Endothelial cell of umbilical vein (primary cell): ENCODE results near the gene PEAK3. TPM values are rescaled to one million over a fixed set of nuclear protein-coding genes. Genes with fewer than 3 reads are reported as not detected.

Experiments used
- Bru-seq: library from RNA; stranded (reverse); fragments of 400-500 nt; gene quantifications from one replicate; lab custom pipeline; 2021; lab: Mats Ljungman, UMichigan
- BruChase-seq, 2 experiments: library from RNA; stranded (reverse); fragments of 400-500 nt; gene quantifications; one replicate each; lab custom pipeline; 2021; lab: Mats Ljungman, UMichigan
- BruUV-seq: library from RNA; stranded (reverse); fragments of 400-500 nt; replicated peaks from 2 replicates; lab custom pipeline; 2021; lab: Mats Ljungman, UMichigan
- CTCF ChIA-PET: fragments of 300-600, 350-600 bp; sonication (Branson Sonifier 250); formaldehyde crosslinking; loops from one replicate; lab custom pipeline; 2021; ENCODE audit warnings: antibody characterized with exemption, inconsistent platforms; lab: Charles Lee
- POLR2A ChIA-PET: fragments of 300-600, 350-600 bp; sonication (Branson Sonifier 250); formaldehyde crosslinking; loops from one replicate; lab custom pipeline; 2021; ENCODE audit warnings: antibody characterized with exemption, inconsistent platforms; lab: Charles Lee
- DNase-seq: peaks from one replicate; pipeline ENCODE4 v3.0.0-alpha.2; 2011; ENCODE audit warnings: low read depth, low spot score
- FAIRE-seq: peaks from 2 replicates; lab custom pipeline; 2011; peaks lifted over from hg19 to GRCh38; lab: Jason Lieb, UNC
- H2AFZ ChIP-seq: 2 replicates; pipeline ENCODE4 v1.6.0; 2012; ENCODE audit warnings: low read depth, low read length, control low read depth, inconsistent platforms
- H3K27ac ChIP-seq: 2 replicates; pipeline ENCODE4 v1.5.1; 2011; ENCODE audit warnings: low read depth, mild to moderate bottlenecking, control low read depth, low read length, moderate library complexity; ENCODE audit not compliant: insufficient read depth
- H3K27me3 ChIP-seq, 2 experiments: 2 replicates each; pipeline versions ENCODE4 v1.6.0 to v1.6.1; 2011; ENCODE audit warnings: low read length in 2 of 2, mixed read lengths in 1 of 2; ENCODE audit not compliant: control insufficient read depth in 2 of 2, insufficient read depth in 2 of 2
- H3K36me3 ChIP-seq, 2 experiments: 2 replicates in 1 of 2; 3 replicates in 1 of 2; pipeline ENCODE4 v1.5.1; 2011; ENCODE audit warnings: low read length in 2 of 2, mild to moderate bottlenecking in 1 of 2, moderate library complexity in 1 of 2; ENCODE audit not compliant: control insufficient read depth in 2 of 2, insufficient read depth in 2 of 2; ENCODE audit errors: extremely low read depth in 1 of 2
- H3K4me1 ChIP-seq: 3 replicates; pipeline ENCODE4 v1.5.1; 2011; ENCODE audit warnings: mild to moderate bottlenecking, low read length; ENCODE audit not compliant: control insufficient read depth, insufficient read depth; ENCODE audit errors: extremely low read depth
- H3K4me2 ChIP-seq: 2 replicates; pipeline ENCODE4 v1.6.1; 2011; ENCODE audit warnings: low read length, control low read depth, mixed read lengths; ENCODE audit not compliant: insufficient read depth
- H3K4me3 ChIP-seq, 3 experiments: fragments of 200-600 bp in 1 of 3; sonication (generic), shearing (Covaris generic) in 1 of 3; replicated peaks in 1 of 3; 2 replicates each; pipeline ENCODE4 v1.5.1; 2011 to 2016; ENCODE audit warnings: control low read depth in 3 of 3, low read length in 3 of 3, mild to moderate bottlenecking in 2 of 3, inconsistent platforms in 1 of 3, low read depth in 1 of 3, moderate library complexity in 1 of 3; ENCODE audit not compliant: insufficient read depth in 1 of 3
- H3K79me2 ChIP-seq: 2 replicates; pipeline ENCODE4 v1.6.0; 2012; ENCODE audit warnings: low read length, inconsistent platforms; ENCODE audit not compliant: control insufficient read depth, insufficient read depth
- H3K9ac ChIP-seq: replicated peaks from 2 replicates; pipeline ENCODE3; 2011; ENCODE audit warnings: low read length, control low read depth; ENCODE audit not compliant: insufficient read depth; ENCODE audit errors: extremely low read depth
- H3K9me1 ChIP-seq: replicated peaks from 3 replicates; pipeline ENCODE4 v1.6.0; 2011; ENCODE audit warnings: mild to moderate bottlenecking, low read length; ENCODE audit not compliant: control insufficient read depth, insufficient read depth; ENCODE audit errors: extremely low read depth
- H3K9me3 ChIP-seq: replicated peaks from 2 replicates; pipeline ENCODE4 v1.5.1; 2012; ENCODE audit warnings: low read length, inconsistent platforms; ENCODE audit not compliant: control insufficient read depth, insufficient read depth
- H4K20me1 ChIP-seq: replicated peaks from 2 replicates; pipeline ENCODE3; 2011; ENCODE audit warnings: mild to moderate bottlenecking, low read length; ENCODE audit not compliant: control insufficient read depth, insufficient read depth; ENCODE audit errors: extremely low read depth
- EZH2 ChIP-seq: IDR thresholded peaks from 2 replicates; pipeline ENCODE4 v1.6.1; 2012; ENCODE audit warnings: borderline replicate concordance, low read depth, mild to moderate bottlenecking, moderate library complexity, low read length, inconsistent platforms; ENCODE audit not compliant: severe bottlenecking
- POLR2AphosphoS5 ChIP-seq: IDR thresholded peaks from 2 replicates; pipeline ENCODE4 v1.6.1; 2012; ENCODE audit warnings: low read depth, mild to moderate bottlenecking, control low read depth, low read length, moderate library complexity; ENCODE audit not compliant: insufficient read depth
- dilution Hi-C: fragments of 300-500 bp; cut with MboI; formaldehyde crosslinking; loops from one replicate; pipeline ENCODE4 v1.15.0; 2019; ENCODE audit warnings: low sequenced_read_pairs; ENCODE audit not compliant: extremely low pct_ligation_motif_present
- intact Hi-C: fragments of 100-400 bp; cut with micrococcal nuclease; formaldehyde crosslinking; loops from one replicate; pipeline ENCODE4 v1.10.0; 2022
- long read RNA-seq: library from polyadenylated mRNA; stranded (forward); transcript quantifications from one replicate; pipeline ENCODE4 v2.0.0, GENCODE V29; 2021
- polyA minus RNA-seq, 3 experiments: library from RNA; depleted of rRNA, polyadenylated mRNA; stranded (reverse); fragments of >200 nt; gene quantifications; 1 replicate in 1 of 3; 2 replicates in 2 of 3; pipeline ENCODE4 v1.2.3, GENCODE V29; 2011
- polyA plus RNA-seq, 4 experiments: library from polyadenylated mRNA; depleted of rRNA in 3 of 4; stranded (reverse) in 3 of 4; unstranded in 1 of 4; fragments of >200 nt; gene quantifications; 2 replicates each; pipeline versions ENCODE4 v1.2.1 to v1.2.3, GENCODE V29; 2011 to 2012; ENCODE audit warnings: missing spikeins in 1 of 4
- total RNA-seq: library from RNA; stranded (reverse); gene quantifications from 2 replicates; pipeline ENCODE4 v1.2.3, GENCODE V29; 2021

The PEAK3 gene, protein sequence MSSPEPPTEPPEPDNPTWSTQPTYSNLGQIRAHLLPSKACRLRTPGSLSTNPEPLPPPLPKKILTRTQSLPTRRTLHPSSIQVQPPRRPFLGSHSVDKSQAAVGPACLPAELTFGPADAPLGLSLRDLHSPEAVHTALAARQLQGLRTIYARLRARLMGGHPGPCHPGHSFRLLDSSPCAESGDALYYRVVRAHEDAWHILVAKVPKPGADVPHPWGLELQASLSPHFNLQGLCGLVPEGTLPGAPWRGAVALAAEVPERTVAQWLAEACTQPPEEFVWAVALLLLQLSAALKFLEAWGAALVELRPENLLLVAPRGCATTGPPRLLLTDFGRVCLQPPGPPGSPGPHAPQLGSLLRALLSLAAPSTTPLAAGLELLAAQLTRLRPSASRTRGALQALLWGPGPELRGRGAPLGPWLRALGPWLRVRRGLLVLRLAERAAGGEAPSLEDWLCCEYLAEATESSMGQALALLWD
- not detected in 2 replicates for total RNA-seq
- polyA plus RNA-seq = 0.03 TPM in 1 of 2 replicates, not detected in the other
- polyA plus RNA-seq (2011; cell fraction: cytosol; rRNA removed) = not detected in 2 replicates
- not detected in 2 replicates for polyA plus RNA-seq (2011; cell fraction: nucleus; rRNA removed)
- not detected in 2 replicates for polyA plus RNA-seq (2012)
- not detected in 2 replicates for polyA minus RNA-seq
- polyA minus RNA-seq (2011; cell fraction: cytosol; rRNA and poly(A)+ RNA removed) = not detected
- polyA minus RNA-seq (2011; cell fraction: nucleus; rRNA and poly(A)+ RNA removed) = not detected in 2 replicates
- Bru-seq, nascent RNA = not detected
- not detected for BruChase-seq, experiment 1, labeled RNA remaining after a 6-hour chase
- percentile 8 among the genes with signal in this experiment for BruChase-seq, experiment 2, labeled RNA remaining after a 2-hour chase
- long read RNA-seq, partial matches to known transcripts = 1 of 6 reads
- long read RNA-seq, other reads (novel, unspliced or antisense) = 5 of 6 reads

- DNase-seq (peak; percentile 12), FAIRE-seq (no peak)
- peak within 1 kb of the TSS in 1 of 3 experiments; percentile 1 for H3K4me3 ChIP-seq
- no peak within 1 kb of the TSS for H3K4me2 ChIP-seq
- ChIA-PET CTCF (interaction anchor here (1.0 to 1.3 kb wide), 2 partner anchors 110 to 332 kb away, joined by 3 read pairs; no protein-coding TSS in a partner anchor), POLR2A (interaction anchor here (0.7 kb wide), 1 partner anchor 12 kb away, joined by 9 read pairs; no protein-coding TSS in a partner anchor)
- intact Hi-C loops = no loop called here
- H3K9me3 ChIP-seq = no peaks in the 10 kb centered on the region
- peak; percentile 20 for TF ChIP-seq EZH2
- TF ChIP-seq POLR2AphosphoS5 = no peak
- H3K27me3 ChIP-seq = peaks cover 2 to 6% of the 10 kb centered on the region in 2 experiments
- H3K9ac ChIP-seq = no peak within 1 kb of the TSS
- H3K27ac ChIP-seq = no peak within 1 kb of the TSS
- no peaks in the 10 kb centered on the region for H3K79me2 ChIP-seq
- dilution Hi-C loops = no loop called here
- H4K20me1 ChIP-seq = no peaks in the 10 kb centered on the region
- H2AFZ ChIP-seq = peak within 1 kb of the TSS; percentile 46
- H3K36me3 ChIP-seq = no peaks in the 10 kb centered on the region
- H3K9me1 ChIP-seq = no peaks in the 10 kb centered on the region
- peaks cover 9% of the 10 kb centered on the region for H3K4me1 ChIP-seq
- no TSS peak for BruUV-seq
Measured at GRCh38 chr19:2282062-2282861, at the start of gene PEAK3. PEAK3 (minus strand) TSS chr19:2282175; CDS start chr19:2280931, 1,244 bp downstream.
